Measurements from ENCODE around the gene PFN3.

DNA sequence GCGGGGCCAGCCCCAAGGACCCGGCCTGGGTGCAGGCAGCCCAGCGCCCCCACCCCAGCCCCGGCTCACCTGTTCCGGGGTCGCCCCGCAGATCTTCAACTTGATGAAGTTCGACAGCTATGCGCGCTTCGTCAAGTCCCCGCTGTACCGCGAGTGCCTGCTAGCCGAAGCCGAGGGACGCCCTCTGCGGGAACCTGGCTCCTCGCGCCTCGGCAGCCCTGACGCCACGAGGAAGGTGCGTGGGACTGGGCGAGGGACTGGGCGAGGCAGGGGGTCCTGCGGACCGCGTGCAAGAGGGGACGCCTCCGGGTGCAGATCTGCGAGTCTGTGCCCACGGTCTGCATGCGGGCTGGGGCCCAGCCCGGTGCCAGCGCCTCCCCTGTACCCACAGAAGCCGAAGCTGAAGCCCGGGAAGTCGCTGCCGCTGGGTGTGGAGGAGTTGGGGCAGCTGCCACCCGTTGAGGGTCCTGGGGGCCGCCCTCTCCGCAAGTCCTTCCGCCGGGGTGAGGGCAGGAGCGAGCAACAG is 33.1 kb downstream of the PFN3 start:
- no peak for TF ChIP-seq EP300 (IDR thresholded peaks at IDR 0.05)
- TF ChIP-seq, protein P1, sequence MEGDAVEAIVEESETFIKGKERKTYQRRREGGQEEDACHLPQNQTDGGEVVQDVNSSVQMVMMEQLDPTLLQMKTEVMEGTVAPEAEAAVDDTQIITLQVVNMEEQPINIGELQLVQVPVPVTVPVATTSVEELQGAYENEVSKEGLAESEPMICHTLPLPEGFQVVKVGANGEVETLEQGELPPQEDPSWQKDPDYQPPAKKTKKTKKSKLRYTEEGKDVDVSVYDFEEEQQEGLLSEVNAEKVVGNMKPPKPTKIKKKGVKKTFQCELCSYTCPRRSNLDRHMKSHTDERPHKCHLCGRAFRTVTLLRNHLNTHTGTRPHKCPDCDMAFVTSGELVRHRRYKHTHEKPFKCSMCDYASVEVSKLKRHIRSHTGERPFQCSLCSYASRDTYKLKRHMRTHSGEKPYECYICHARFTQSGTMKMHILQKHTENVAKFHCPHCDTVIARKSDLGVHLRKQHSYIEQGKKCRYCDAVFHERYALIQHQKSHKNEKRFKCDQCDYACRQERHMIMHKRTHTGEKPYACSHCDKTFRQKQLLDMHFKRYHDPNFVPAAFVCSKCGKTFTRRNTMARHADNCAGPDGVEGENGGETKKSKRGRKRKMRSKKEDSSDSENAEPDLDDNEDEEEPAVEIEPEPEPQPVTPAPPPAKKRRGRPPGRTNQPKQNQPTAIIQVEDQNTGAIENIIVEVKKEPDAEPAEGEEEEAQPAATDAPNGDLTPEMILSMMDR (IDR thresholded peaks at IDR 0.05), result peak in 1 of 4 experiments; percentile 30

All from gastroesophageal sphincter (tissue), 3 donors.